Activated effector memory CD4-positive, alpha-beta T cell treated with anti-CD3 and anti-CD28 coated beads, Interleukin-2, amount 50 U/mL, for 16 hours (primary cell): ENCODE results near the gene PTPRN2.

Source experiments
- DNase-seq: peaks from one replicate; pipeline ENCODE4 v3.0.0-alpha.2; 2020

Gene PTPRN2

GRCh38 chr7:158376146-158376838, 211.3 kb downstream of the PTPRN2 start:
- DNase-seq = peak; percentile 81

GRCh38 chr7:158375034-158375433, 212.6 kb downstream of the PTPRN2 start:
- DNase-seq = peak; percentile 24

GRCh38 chr7:158374586-158374985, 213.0 kb downstream of the PTPRN2 start:
- peak; percentile 45 for DNase-seq

GRCh38 chr7:158374146-158374545, 213.5 kb downstream of the PTPRN2 start:
- DNase-seq = peak; percentile 33

DNA sequence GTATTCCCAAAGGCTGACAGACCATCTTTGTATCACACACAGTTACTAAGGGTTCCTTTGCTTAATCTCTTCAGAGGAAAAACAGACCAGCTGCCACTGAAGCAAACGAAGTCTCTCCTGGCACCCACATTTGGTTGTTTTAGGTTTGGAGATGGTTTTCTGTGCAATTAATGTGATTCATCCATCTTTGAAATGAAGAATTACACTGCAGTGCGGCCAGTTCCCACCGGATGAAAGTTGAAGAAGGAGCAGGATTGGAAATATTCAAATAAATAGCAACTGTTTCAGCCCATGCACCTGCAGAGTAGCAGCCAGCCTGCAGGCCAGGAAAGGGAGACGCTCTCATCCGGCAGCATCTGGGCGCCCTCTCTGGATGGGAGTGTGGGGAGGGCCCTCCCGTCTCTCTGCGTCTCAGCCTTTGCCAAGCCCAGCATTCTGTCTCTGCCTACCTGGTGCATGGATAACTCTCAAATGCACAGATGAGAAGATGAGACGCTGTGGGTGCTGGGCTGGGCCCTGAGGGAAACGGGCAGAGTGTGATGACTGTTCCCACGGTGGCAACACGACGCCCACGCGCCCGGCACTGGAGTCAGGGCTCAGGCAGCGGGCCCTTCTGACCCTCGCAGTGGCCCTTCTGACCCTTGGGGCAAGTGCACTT, 214.0 kb downstream of the PTPRN2 start:
- DNase-seq = peak; percentile 38

DNA sequence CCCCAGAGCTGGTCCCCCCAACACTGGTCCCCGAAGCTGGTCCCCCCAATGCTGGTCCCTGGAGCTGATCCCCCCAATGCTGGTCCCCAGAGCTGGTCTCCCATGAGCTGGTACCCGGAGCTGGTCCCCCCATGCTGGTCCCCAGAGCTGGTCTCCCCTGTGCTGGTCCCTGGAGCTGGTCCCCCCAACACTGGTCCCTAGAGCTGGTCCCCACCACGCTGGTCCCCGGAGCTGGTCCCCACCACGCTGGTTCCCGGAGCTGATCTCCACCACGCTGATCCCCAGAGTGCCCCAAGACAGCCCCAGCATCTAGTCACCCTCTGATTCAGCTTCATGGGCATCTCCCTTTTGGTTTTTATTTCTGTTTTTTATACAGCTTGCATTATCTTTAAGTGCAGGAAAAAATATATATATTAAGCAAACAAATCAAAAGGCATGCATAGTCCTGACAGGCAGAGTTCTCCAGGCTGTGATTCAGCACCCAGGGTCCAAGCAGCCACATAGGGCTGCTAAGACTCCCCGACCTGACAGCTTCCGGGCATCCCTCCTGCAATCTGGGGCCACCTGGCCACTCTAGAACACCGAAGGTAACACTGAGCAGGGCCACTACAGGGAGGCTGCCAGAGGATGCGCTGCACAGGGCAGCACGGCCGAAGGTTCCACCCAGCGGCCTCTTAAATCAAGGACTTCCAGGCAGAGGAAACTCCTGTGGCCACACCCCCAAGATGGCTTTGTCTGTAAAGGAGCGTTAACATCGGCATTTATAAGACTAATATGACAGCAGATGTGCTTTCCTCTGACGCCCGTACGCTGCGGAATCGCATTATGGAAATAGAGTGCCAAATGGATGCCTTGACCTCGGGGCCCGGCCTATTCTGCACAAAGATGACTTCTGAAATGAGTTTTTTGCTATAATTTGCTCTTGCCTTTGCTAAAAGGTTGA, 215.0 kb downstream of the PTPRN2 start:
- DNase-seq = peak; percentile 51

DNA sequence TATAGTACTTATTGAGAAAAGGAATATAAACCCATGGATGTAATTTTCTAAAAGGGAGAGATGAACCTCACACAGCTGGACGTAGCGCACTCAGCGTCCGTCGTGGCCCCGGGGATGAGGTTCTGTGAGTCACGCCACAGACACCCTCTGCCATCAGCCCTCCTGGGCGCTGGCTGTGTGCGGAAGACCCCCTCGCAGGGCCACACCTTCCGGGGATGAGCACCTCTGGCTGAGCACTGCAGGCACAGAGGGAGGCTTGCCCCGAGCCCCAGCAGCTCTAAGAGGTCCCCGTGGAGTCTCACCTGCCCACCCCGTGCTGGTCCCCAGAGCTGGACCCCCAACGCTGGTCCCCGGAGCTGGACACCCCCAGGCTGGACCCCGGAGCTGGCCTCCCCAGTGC, 215.8 kb downstream of the PTPRN2 start:
- DNase-seq = peak; percentile 38

GRCh38 chr7:158369866-158370265, 217.8 kb downstream of the PTPRN2 start:
- peak; percentile 31 for DNase-seq

DNA sequence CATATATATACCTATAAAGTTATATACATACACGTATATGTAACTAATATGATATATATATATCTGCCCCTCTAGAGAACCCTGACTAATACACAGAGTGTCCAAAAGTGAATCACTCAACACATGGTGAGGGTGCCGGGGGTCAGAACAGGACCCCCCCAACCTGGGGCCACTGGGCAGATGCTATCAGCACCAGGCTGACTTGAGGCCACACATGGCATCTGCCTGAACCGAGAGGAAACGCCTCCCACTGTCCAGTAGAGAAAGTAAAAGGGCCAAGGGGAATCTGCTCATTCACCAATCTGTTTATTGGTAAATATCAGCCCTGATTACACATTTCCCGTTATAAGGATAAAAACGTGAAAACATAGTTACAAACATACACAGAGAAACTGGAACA, 218.3 kb downstream of the PTPRN2 start:
- DNase-seq = peak; percentile 21

GRCh38 chr7:158368449-158368848, 219.2 kb downstream of the PTPRN2 start:
- peak; percentile 42 for DNase-seq

DNA sequence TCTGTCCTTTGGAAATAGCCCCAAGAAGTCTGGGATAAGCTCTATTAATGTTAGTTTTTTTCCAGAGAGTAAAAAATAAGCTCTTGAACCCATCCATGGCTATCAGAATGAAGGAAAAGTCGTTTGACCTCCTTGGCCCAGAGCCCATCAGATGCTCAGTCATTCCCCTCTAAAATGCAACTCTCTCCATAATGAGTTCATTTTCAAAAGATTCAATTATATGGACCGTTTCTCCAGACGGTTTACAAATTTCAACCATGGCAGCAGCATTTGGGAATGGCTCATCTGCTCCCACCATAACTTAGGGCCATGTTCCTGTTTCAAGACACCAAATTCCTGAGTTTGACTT, 220.0 kb downstream of the PTPRN2 start:
- no peak for DNase-seq

- DNase-seq = peak; percentile 42
Observed at GRCh38 chr7:158366916-158367633, 220.5 kb downstream of the PTPRN2 start.

DNA sequence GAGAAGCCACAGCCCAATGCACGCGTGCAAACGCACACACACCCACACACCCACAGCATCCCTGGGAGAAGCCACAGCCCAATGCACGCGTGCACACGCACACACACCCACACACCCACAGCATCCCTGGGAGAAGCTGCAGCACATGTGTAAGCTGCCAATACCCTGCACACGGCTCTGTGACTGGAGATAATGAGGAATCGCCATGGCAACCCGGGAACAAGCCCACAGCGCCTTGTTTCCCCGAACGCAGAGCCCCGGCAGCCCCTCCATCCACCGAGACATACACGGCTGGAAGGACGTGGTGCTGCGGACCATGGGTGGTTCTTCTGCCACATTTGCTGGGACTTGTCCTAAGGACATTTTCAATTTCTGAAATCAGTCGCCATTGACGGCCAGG, 221.3 kb downstream of the PTPRN2 start:
- DNase-seq = peak; percentile 53

DNA sequence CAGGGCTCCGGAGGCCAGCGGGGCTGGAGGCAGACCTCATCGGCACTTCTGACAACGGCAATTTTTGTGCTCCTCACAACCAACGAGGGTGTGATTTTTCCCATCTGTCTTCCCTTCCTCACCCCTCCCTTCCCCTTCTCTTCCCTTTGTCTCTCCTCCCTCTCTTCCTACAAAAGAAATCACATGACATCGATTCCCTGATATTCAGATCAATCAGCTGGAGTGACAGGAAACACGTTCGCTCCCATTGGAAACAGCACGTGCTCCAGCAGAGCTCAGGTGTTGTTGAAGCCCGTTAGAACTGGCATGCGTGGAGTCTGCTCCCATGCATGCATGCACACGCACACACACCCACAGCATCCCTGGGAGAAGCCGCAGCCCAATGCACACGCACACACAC, 222.4 kb downstream of the PTPRN2 start:
- DNase-seq = peak; percentile 30

GRCh38 chr7:158364451-158364850, 223.2 kb downstream of the PTPRN2 start:
- DNase-seq = no peak

- peak; percentile 50 for DNase-seq
Observed at GRCh38 chr7:158362912-158363905, 224.4 kb downstream of the PTPRN2 start.

- no peak for DNase-seq
Observed at GRCh38 chr7:158362001-158362400, 225.6 kb downstream of the PTPRN2 start.

- peak; percentile 37 for DNase-seq
Observed at GRCh38 chr7:158361326-158361946, 226.2 kb downstream of the PTPRN2 start.

DNA sequence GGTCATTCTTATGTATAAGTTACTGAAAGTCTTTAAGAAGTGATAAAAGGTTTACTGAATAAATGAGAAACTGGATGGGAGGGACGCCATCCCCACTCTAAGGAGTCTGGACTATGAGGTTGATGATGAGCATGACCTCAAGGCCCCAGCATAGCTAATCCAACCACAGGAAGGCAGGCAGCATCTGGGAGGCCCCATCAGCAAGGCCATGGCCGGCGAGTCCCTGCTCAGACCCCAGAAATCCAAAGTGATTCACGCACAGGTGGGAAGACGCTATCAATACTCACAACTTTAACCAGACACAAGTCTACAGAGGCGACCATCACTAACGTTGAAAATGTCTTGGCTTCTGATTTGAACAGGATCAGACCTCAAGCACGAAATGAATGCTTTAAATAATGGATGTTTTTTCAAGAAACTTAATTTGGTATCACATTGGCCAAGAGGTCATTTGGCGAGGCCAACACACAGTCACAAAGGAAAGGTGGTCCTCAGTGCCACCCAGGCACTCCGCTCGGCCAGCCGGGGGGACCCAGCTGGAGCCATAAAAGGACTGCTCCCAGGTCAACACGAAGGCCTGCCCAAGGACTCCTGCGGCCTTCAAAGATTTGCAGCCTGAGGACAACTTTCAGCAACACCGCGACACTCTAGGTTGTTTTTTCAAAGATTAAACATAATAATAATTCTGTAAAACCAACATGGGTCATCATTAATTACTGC, 228.5 kb downstream of the PTPRN2 start:
- no peak for DNase-seq
